PC-3 (cell line): ENCODE results near the gene BIRC5.

Experiments
- EZH2 ChIP-seq: fragments of 300-600 bp; sonication (generic); IDR thresholded peaks from one replicate; pipeline ENCODE4 v1.6.1; 2017; ENCODE audit warnings: antibody characterized with exemption, mild to moderate bottlenecking, low read length; ENCODE audit not compliant: unreplicated experiment
- TF ChIP-seq, protein P1 (sequence below): fragments of 300-600 bp; sonication (generic); conservative IDR thresholded peaks from 2 replicates; pipeline ENCODE4 v1.5.1; 2017; ENCODE audit warnings: antibody characterized with exemption, low read depth, mild to moderate bottlenecking, low read length

DNA sequence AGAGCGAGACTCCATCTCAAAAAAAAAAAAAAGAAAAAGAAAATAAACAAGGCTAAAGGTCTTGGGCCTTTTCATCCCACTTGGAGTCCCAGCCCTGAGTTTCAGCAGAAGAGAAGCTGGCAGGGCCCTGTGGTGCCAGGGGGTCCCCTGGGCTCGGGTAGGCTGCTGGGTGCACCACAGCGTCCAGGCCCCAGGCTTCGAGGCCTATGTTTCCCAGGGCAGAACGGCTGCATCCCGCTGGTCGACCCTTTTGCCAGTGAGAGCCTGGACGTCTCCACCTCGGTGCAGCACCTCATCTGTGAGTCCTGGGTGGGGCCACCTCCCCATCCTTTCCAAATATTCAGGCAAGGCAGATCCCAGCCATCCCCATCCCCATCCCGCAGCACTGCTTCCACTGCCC is 19.6 kb downstream of the BIRC5 start:
- TF ChIP-seq, protein P1, sequence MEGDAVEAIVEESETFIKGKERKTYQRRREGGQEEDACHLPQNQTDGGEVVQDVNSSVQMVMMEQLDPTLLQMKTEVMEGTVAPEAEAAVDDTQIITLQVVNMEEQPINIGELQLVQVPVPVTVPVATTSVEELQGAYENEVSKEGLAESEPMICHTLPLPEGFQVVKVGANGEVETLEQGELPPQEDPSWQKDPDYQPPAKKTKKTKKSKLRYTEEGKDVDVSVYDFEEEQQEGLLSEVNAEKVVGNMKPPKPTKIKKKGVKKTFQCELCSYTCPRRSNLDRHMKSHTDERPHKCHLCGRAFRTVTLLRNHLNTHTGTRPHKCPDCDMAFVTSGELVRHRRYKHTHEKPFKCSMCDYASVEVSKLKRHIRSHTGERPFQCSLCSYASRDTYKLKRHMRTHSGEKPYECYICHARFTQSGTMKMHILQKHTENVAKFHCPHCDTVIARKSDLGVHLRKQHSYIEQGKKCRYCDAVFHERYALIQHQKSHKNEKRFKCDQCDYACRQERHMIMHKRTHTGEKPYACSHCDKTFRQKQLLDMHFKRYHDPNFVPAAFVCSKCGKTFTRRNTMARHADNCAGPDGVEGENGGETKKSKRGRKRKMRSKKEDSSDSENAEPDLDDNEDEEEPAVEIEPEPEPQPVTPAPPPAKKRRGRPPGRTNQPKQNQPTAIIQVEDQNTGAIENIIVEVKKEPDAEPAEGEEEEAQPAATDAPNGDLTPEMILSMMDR, result no peak
- TF ChIP-seq EZH2, result no peak
